ENCODE data around the gene CPPED1.

Gene CPPED1

GRCh38 chr16:12674524-12674923 lies 129.2 kb downstream of the CPPED1 start:
- Mint-ChIP-seq H3K4me3 (no peak overlapping the region), H3K27ac (no peak overlapping the region), H3K36me3 (no peaks in the 10 kb centered on the region), H3K9me3 (no peaks in the 10 kb centered on the region), H3K4me1 (peaks cover 11% of the 10 kb centered on the region)
- ATAC-seq (no peak), DNase-seq (ENCODE audit: low spot score in 2 of 2) (no peak)

- no peaks in the 10 kb centered on the region for H3K36me3 Mint-ChIP-seq
- H3K9me3 Mint-ChIP-seq = peaks cover 2% of the 10 kb centered on the region
- peaks cover 11% of the 10 kb centered on the region for H3K4me1 Mint-ChIP-seq
- no peak for ATAC-seq
- H3K4me3 Mint-ChIP-seq = no peak overlapping the region
- H3K27ac Mint-ChIP-seq = no peak overlapping the region
- DNase-seq (ENCODE audit: low spot score in 2 of 2) = no peak
These were observed 129.6 kb downstream of the CPPED1 start for GRCh38 chr16:12674071-12674470.

GRCh38 chr16:12673466-12673865 lies 130.2 kb downstream of the CPPED1 start:
- Mint-ChIP-seq H3K4me1 (peaks cover 11% of the 10 kb centered on the region), H3K4me3 (no peak overlapping the region), H3K27ac (no peak overlapping the region), H3K9me3 (peaks cover 7% of the 10 kb centered on the region), H3K36me3 (no peaks in the 10 kb centered on the region)
- no peak for ATAC-seq
- DNase-seq (ENCODE audit: low spot score in 2 of 2) = no peak

- no peak overlapping the region for H3K4me3 Mint-ChIP-seq
- DNase-seq (ENCODE audit: low spot score in 2 of 2) = no peak
- no peaks in the 10 kb centered on the region for H3K36me3 Mint-ChIP-seq
- no peak overlapping the region for H3K27ac Mint-ChIP-seq
- ATAC-seq = no peak
- peaks cover 10% of the 10 kb centered on the region for H3K4me1 Mint-ChIP-seq
- H3K9me3 Mint-ChIP-seq = peaks cover 9% of the 10 kb centered on the region
These were observed 130.7 kb downstream of the CPPED1 start for GRCh38 chr16:12672986-12673385.

- Mint-ChIP-seq H3K27ac (no peak overlapping the region), H3K4me1 (no peaks in the 10 kb centered on the region), H3K36me3 (no peaks in the 10 kb centered on the region), H3K9me3 (peaks cover 18% of the 10 kb centered on the region), H3K4me3 (no peak overlapping the region)
- no peak for DNase-seq (ENCODE audit: low spot score in 2 of 2)
- ATAC-seq = no peak
These were observed 133.8 kb downstream of the CPPED1 start for GRCh38 chr16:12669908-12670307.

GRCh38 chr16:12667909-12668308 lies 135.8 kb downstream of the CPPED1 start:
- H3K27ac Mint-ChIP-seq = no peak overlapping the region
- H3K9me3 Mint-ChIP-seq = peaks cover 18% of the 10 kb centered on the region
- H3K36me3 Mint-ChIP-seq = no peaks in the 10 kb centered on the region
- no peaks in the 10 kb centered on the region for H3K4me1 Mint-ChIP-seq
- ATAC-seq (no peak), DNase-seq (ENCODE audit: low spot score in 2 of 2) (no peak)
- no peak overlapping the region for H3K4me3 Mint-ChIP-seq

- DNase-seq (ENCODE audit: low spot score in 2 of 2) = no peak
- H3K4me1 Mint-ChIP-seq = no peaks in the 10 kb centered on the region
- H3K4me3 Mint-ChIP-seq = no peak overlapping the region
- no peaks in the 10 kb centered on the region for H3K36me3 Mint-ChIP-seq
- ATAC-seq = no peak
- peaks cover 20% of the 10 kb centered on the region for H3K9me3 Mint-ChIP-seq
- no peak overlapping the region for H3K27ac Mint-ChIP-seq
These were observed 139.4 kb downstream of the CPPED1 start for GRCh38 chr16:12664164-12664733.

GRCh38 chr16:12661656-12662172 lies 142.0 kb downstream of the CPPED1 start:
- Mint-ChIP-seq H3K4me3 (no peak overlapping the region), H3K9me3 (peaks cover 14% of the 10 kb centered on the region), H3K4me1 (no peaks in the 10 kb centered on the region), H3K36me3 (no peaks in the 10 kb centered on the region), H3K27ac (no peak overlapping the region)
- DNase-seq (ENCODE audit: low spot score in 2 of 2) = no peak
- ATAC-seq = no peak

GRCh38 chr16:12659871-12660270 lies 143.8 kb downstream of the CPPED1 start:
- Mint-ChIP-seq H3K4me1 (no peaks in the 10 kb centered on the region), H3K27ac (no peak overlapping the region), H3K9me3 (peaks cover 14% of the 10 kb centered on the region), H3K36me3 (no peaks in the 10 kb centered on the region), H3K4me3 (no peak overlapping the region)
- DNase-seq (ENCODE audit: low spot score in 2 of 2) = no peak
- ATAC-seq = no peak

GRCh38 chr16:12658506-12658905 lies 145.2 kb downstream of the CPPED1 start:
- no peak overlapping the region for H3K4me3 Mint-ChIP-seq
- DNase-seq (ENCODE audit: low spot score in 2 of 2) (no peak), ATAC-seq (no peak)
- no peaks in the 10 kb centered on the region for H3K36me3 Mint-ChIP-seq
- no peaks in the 10 kb centered on the region for H3K4me1 Mint-ChIP-seq
- no peak overlapping the region for H3K27ac Mint-ChIP-seq
- H3K9me3 Mint-ChIP-seq = peaks cover 14% of the 10 kb centered on the region

GRCh38 chr16:12655537-12655936 lies 148.2 kb downstream of the CPPED1 start:
- Mint-ChIP-seq H3K4me3 (no peak overlapping the region), H3K4me1 (no peaks in the 10 kb centered on the region), H3K9me3 (peaks cover 11% of the 10 kb centered on the region), H3K27ac (no peak overlapping the region), H3K36me3 (no peaks in the 10 kb centered on the region)
- DNase-seq (ENCODE audit: low spot score in 2 of 2) (no peak), ATAC-seq (no peak)

GRCh38 chr16:12653820-12654392 lies 149.8 kb downstream of the CPPED1 start:
- ATAC-seq = no peak
- no peak overlapping the region for H3K27ac Mint-ChIP-seq

GRCh38 chr16:12652924-12653323 lies 150.8 kb downstream of the CPPED1 start:
- Mint-ChIP-seq H3K4me1 (no peaks in the 10 kb centered on the region), H3K36me3 (no peaks in the 10 kb centered on the region), H3K9me3 (peaks cover 5% of the 10 kb centered on the region), H3K4me3 (no peak overlapping the region), H3K27ac (no peak overlapping the region)
- DNase-seq (ENCODE audit: low spot score in 2 of 2) = no peak
- no peak for ATAC-seq

More at GRCh38 chr16:12653820-12654392, 149.8 kb downstream of the CPPED1 start:
- Mint-ChIP-seq H3K4me3 (no peak overlapping the region), H3K4me1 (no peaks in the 10 kb centered on the region), H3K9me3 (peaks cover 8% of the 10 kb centered on the region), H3K36me3 (no peaks in the 10 kb centered on the region)
- DNase-seq (ENCODE audit: low spot score in 2 of 2) = no peak

- Mint-ChIP-seq H3K4me3 (no peak overlapping the region), H3K4me1 (peaks cover 10% of the 10 kb centered on the region)
- ATAC-seq = no peak
These were observed 151.7 kb downstream of the CPPED1 start for GRCh38 chr16:12651765-12652512.

GRCh38 chr16:12649356-12649755 lies 154.3 kb downstream of the CPPED1 start:
- no peak overlapping the region for H3K27ac Mint-ChIP-seq
- no peak overlapping the region for H3K4me3 Mint-ChIP-seq
- H3K4me1 Mint-ChIP-seq = peaks cover 18% of the 10 kb centered on the region
- no peak for DNase-seq (ENCODE audit: low spot score in 2 of 2)
- H3K36me3 Mint-ChIP-seq = no peaks in the 10 kb centered on the region
- no peak for ATAC-seq
- H3K9me3 Mint-ChIP-seq = peaks cover 3% of the 10 kb centered on the region

More at GRCh38 chr16:12651765-12652512, 151.7 kb downstream of the CPPED1 start:
- DNase-seq (ENCODE audit: low spot score in 2 of 2) = no peak
- Mint-ChIP-seq H3K9me3 (peaks cover 3% of the 10 kb centered on the region), H3K36me3 (no peaks in the 10 kb centered on the region), H3K27ac (no peak overlapping the region)
